Measurements from ENCODE around the gene MICOS13. TPM values are rescaled to one million over a fixed set of nuclear protein-coding genes. Genes with fewer than 3 reads are reported as not detected.

MICOS13 gene
- total and polyA plus RNA-seq, 2 donors from 2014 or later = 74.6 to 244 TPM

- DNase-seq = no peak
- no peaks in the 10 kb centered on the region for H3K27me3 ChIP-seq (ENCODE audit: control insufficient read depth, insufficient read depth, low read length)
- peaks cover 0 to 21% (median 17%) of the 10 kb centered on the region in 3 donors for H3K4me1 ChIP-seq (ENCODE audit: control insufficient read depth in 2 of 3, insufficient read depth in 2 of 3, low read depth in 1 of 3, low read length in 3 of 3)
- no peak overlapping the region for H3K4me3 ChIP-seq (ENCODE audit: low read length in 3 of 3)
- intact Hi-C loops (cut with DNase I) = no loop called here
- no peak for FAIRE-seq
- H3K9me3 ChIP-seq (ENCODE audit: control insufficient read depth in 2 of 3, insufficient read depth in 1 of 3, low read length in 3 of 3) = no peaks in the 10 kb centered on the region
- H3K9ac ChIP-seq (ENCODE audit: low read length in 3 of 3) = no peak overlapping the region
- TF ChIP-seq CTCF (IDR thresholded peaks at IDR 0.05; ENCODE audit: borderline replicate concordance, extremely low read depth, insufficient read depth) = no peak
- H3K36me3 ChIP-seq (ENCODE audit: control insufficient read depth in 2 of 3, insufficient read depth in 3 of 3, low read length in 3 of 3) = peaks cover 3 to 18% (median 10%) of the 10 kb centered on the region in 3 donors
- no peak overlapping the region for H3K27ac ChIP-seq (ENCODE audit: low read depth in 2 of 2, low read length in 2 of 2)
Observed at GRCh38 chr19:5632657-5633056, 47.7 kb downstream of the MICOS13 start.

GRCh38 chr19:5632241-5632612, 48.1 kb downstream of the MICOS13 start:
- Histone ChIP-seq H3K4me3 (ENCODE audit: low read length in 3 of 3) (no peak overlapping the region), H3K9me3 (ENCODE audit: control insufficient read depth in 2 of 3, insufficient read depth in 1 of 3, low read length in 3 of 3) (no peaks in the 10 kb centered on the region), H3K9ac (ENCODE audit: low read length in 3 of 3) (peak overlapping the region in 1 of 3 donors; percentile 53), H3K27ac (ENCODE audit: low read depth in 2 of 2, low read length in 2 of 2) (no peak overlapping the region), H3K36me3 (ENCODE audit: control insufficient read depth in 2 of 3, insufficient read depth in 3 of 3, low read length in 3 of 3) (peaks cover 7 to 22% (median 14%) of the 10 kb centered on the region in 3 donors), H3K4me1 (ENCODE audit: control insufficient read depth in 2 of 3, insufficient read depth in 2 of 3, low read depth in 1 of 3, low read length in 3 of 3) (peaks cover 0 to 21% (median 18%) of the 10 kb centered on the region in 3 donors), H3K27me3 (ENCODE audit: control insufficient read depth, insufficient read depth, low read length) (no peaks in the 10 kb centered on the region)
- DNase-seq (no peak), FAIRE-seq (no peak)
- TF ChIP-seq CTCF (IDR thresholded peaks at IDR 0.05; ENCODE audit: borderline replicate concordance, extremely low read depth, insufficient read depth) = no peak
- intact Hi-C loops (cut with DNase I) = no loop called here

- no peak for FAIRE-seq
- Histone ChIP-seq H3K27ac (ENCODE audit: low read depth in 2 of 2, low read length in 2 of 2) (no peak overlapping the region), H3K4me3 (ENCODE audit: low read length in 3 of 3) (no peak overlapping the region), H3K27me3 (ENCODE audit: control insufficient read depth, insufficient read depth, low read length) (no peaks in the 10 kb centered on the region), H3K9me3 (ENCODE audit: control insufficient read depth in 2 of 3, insufficient read depth in 1 of 3, low read length in 3 of 3) (no peaks in the 10 kb centered on the region), H3K4me1 (ENCODE audit: control insufficient read depth in 2 of 3, insufficient read depth in 2 of 3, low read depth in 1 of 3, low read length in 3 of 3) (peaks cover 0 to 21% (median 19%) of the 10 kb centered on the region in 3 donors), H3K36me3 (ENCODE audit: control insufficient read depth in 2 of 3, insufficient read depth in 3 of 3, low read length in 3 of 3) (peaks cover 10 to 28% (median 14%) of the 10 kb centered on the region in 3 donors), H3K9ac (ENCODE audit: low read length in 3 of 3) (peak overlapping the region in 1 of 3 donors; percentile 53)
- intact Hi-C loops (cut with DNase I) = no loop called here
- no peak for TF ChIP-seq CTCF (IDR thresholded peaks at IDR 0.05; ENCODE audit: borderline replicate concordance, extremely low read depth, insufficient read depth)
- peak in 1 of 5 donors; percentile 24 for DNase-seq
Observed at GRCh38 chr19:5631567-5632240, 48.6 kb downstream of the MICOS13 start.

Data from kidney (tissue), 14 donors.